ENCODE results near the gene KICS2. TPM values are rescaled to one million over a fixed set of nuclear protein-coding genes. Genes with fewer than 3 reads are reported as not detected.

Gene KICS2
- total RNA-seq, result 10 to 100 TPM in 1 of 2 donors, 1 to 10 TPM in 1; 7.0 to 50.4 TPM

- Histone ChIP-seq H3K4me3 (peak within 1 kb of the TSS; percentile 54 to 77), H3K9me3 (no peaks in the 10 kb centered on the region), H3K4me1 (peaks cover 33% of the 10 kb centered on the region), H3K27ac (peak within 1 kb of the TSS; percentile 83 to 98 (median 95)), H3K27me3 (no peaks in the 10 kb centered on the region), H3K36me3 (replicated peaks in 1 of 2; ENCODE audit: insufficient read depth in 1 of 2, low read depth in 2 of 2) (no peaks in the 10 kb centered on the region)
- intact Hi-C loops (cut with DNase I), result no loop called here
- DNase-seq (peak; percentile 91 to 95 (median 93)), ATAC-seq (peak; percentile 96)
- 0% methylated on average over 19 to 47 of the region's 56 CpGs for WGBS, 2 donors
- TF ChIP-seq CTCF (IDR thresholded peaks at IDR 0.05), result peak in 2 of 7 experiments; percentile 5
- TF ChIP-seq POLR2A (IDR thresholded peaks at IDR 0.05), result peak; percentile 90 to 97 (median 96)
Observed at GRCh38 chr12:64222009-64222765, at the start of gene KICS2. Gene KICS2, minus strand, starts transcription at chr12:64222296. Its CDS starts 59 bp downstream, at chr12:64222237.

- ATAC-seq (no peak), DNase-seq (no peak)
- Histone ChIP-seq H3K4me1 (no peaks in the 10 kb centered on the region), H3K4me3 (no peak overlapping the region), H3K27me3 (no peaks in the 10 kb centered on the region), H3K27ac (no peak overlapping the region), H3K36me3 (replicated peaks in 1 of 2; ENCODE audit: insufficient read depth in 1 of 2, low read depth in 2 of 2) (no peaks in the 10 kb centered on the region), H3K9me3 (no peaks in the 10 kb centered on the region)
- intact Hi-C loops (cut with DNase I), result no loop called here
- 96 to 100% methylated on average over 1 of the region's 1 CpG for WGBS, 2 donors
- TF ChIP-seq POLR2A (IDR thresholded peaks at IDR 0.05) (no peak), CTCF (IDR thresholded peaks at IDR 0.05) (no peak)
Observed at GRCh38 chr12:64270411-64270810, 48.3 kb upstream of the KICS2 start.

- TF ChIP-seq POLR2A (IDR thresholded peaks at IDR 0.05) (no peak), CTCF (IDR thresholded peaks at IDR 0.05) (no peak)
- intact Hi-C loops (cut with DNase I), result no loop called here
- WGBS, 2 donors, result 43 to 67% methylated on average over 2 of the region's 2 CpGs
- DNase-seq (no peak), ATAC-seq (no peak)
- H3K27me3 ChIP-seq, result no peaks in the 10 kb centered on the region
- H3K4me3 ChIP-seq, result no peak overlapping the region
- no peaks in the 10 kb centered on the region for H3K4me1 ChIP-seq
- no peaks in the 10 kb centered on the region for H3K36me3 ChIP-seq (replicated peaks in 1 of 2; ENCODE audit: insufficient read depth in 1 of 2, low read depth in 2 of 2)
- no peak overlapping the region for H3K27ac ChIP-seq
- no peaks in the 10 kb centered on the region for H3K9me3 ChIP-seq
Observed at GRCh38 chr12:64269161-64269560, 47.1 kb upstream of the KICS2 start.

GRCh38 chr12:64268409-64268808, 46.3 kb upstream of the KICS2 start:
- H3K9me3 ChIP-seq, result no peaks in the 10 kb centered on the region
- no peak overlapping the region for H3K4me3 ChIP-seq
- no peaks in the 10 kb centered on the region for H3K4me1 ChIP-seq
- no peaks in the 10 kb centered on the region for H3K36me3 ChIP-seq (replicated peaks in 1 of 2; ENCODE audit: insufficient read depth in 1 of 2, low read depth in 2 of 2)
- 45 to 88% methylated on average over 2 of the region's 2 CpGs for WGBS, 2 donors
- intact Hi-C loops (cut with DNase I), result no loop called here
- ATAC-seq (no peak), DNase-seq (no peak)
- H3K27ac ChIP-seq, result no peak overlapping the region
- no peak for TF ChIP-seq CTCF (IDR thresholded peaks at IDR 0.05)
- TF ChIP-seq POLR2A (IDR thresholded peaks at IDR 0.05), result no peak
- H3K27me3 ChIP-seq, result no peaks in the 10 kb centered on the region

GRCh38 chr12:64265839-64266238, 43.7 kb upstream of the KICS2 start:
- Histone ChIP-seq H3K27me3 (no peaks in the 10 kb centered on the region), H3K27ac (no peak overlapping the region), H3K36me3 (replicated peaks in 1 of 2; ENCODE audit: insufficient read depth in 1 of 2, low read depth in 2 of 2) (no peaks in the 10 kb centered on the region), H3K4me1 (no peaks in the 10 kb centered on the region), H3K4me3 (no peak overlapping the region), H3K9me3 (no peaks in the 10 kb centered on the region)
- no peak for DNase-seq
- ATAC-seq, result no peak
- intact Hi-C loops (cut with DNase I), result no loop called here
- TF ChIP-seq POLR2A (IDR thresholded peaks at IDR 0.05) (no peak), CTCF (IDR thresholded peaks at IDR 0.05) (no peak)
- 74 to 81% methylated on average over 2 of the region's 2 CpGs for WGBS, 2 donors
